ENCODE results near the gene DMRTC2.
A peak's percentile ranks its signal among the peaks of the same experiment; 100 is the strongest.

Gene DMRTC2

GRCh38 chr19:41853768-41854167, 8.9 kb downstream of the DMRTC2 start:
- no peak overlapping the region for H3K9ac ChIP-seq
- no peak overlapping the region for H3K27ac ChIP-seq
- H2AFZ ChIP-seq = no peak overlapping the region
- TF ChIP-seq, protein P1, sequence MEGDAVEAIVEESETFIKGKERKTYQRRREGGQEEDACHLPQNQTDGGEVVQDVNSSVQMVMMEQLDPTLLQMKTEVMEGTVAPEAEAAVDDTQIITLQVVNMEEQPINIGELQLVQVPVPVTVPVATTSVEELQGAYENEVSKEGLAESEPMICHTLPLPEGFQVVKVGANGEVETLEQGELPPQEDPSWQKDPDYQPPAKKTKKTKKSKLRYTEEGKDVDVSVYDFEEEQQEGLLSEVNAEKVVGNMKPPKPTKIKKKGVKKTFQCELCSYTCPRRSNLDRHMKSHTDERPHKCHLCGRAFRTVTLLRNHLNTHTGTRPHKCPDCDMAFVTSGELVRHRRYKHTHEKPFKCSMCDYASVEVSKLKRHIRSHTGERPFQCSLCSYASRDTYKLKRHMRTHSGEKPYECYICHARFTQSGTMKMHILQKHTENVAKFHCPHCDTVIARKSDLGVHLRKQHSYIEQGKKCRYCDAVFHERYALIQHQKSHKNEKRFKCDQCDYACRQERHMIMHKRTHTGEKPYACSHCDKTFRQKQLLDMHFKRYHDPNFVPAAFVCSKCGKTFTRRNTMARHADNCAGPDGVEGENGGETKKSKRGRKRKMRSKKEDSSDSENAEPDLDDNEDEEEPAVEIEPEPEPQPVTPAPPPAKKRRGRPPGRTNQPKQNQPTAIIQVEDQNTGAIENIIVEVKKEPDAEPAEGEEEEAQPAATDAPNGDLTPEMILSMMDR (IDR thresholded peaks at IDR 0.05) = no peak
- no peaks in the 10 kb centered on the region for H3K27me3 ChIP-seq (ENCODE audit: control insufficient read depth, insufficient read depth, low read length)
- H3K79me2 ChIP-seq = no peaks in the 10 kb centered on the region
- no peak overlapping the region for H3K4me2 ChIP-seq (ENCODE audit: low read length)
- H3K4me3 ChIP-seq (ENCODE audit: low read depth, low read length) = no peak overlapping the region
- no peaks in the 10 kb centered on the region for H3K4me1 ChIP-seq
- H3K36me3 ChIP-seq (ENCODE audit: control insufficient read depth, insufficient read depth, low read length) = no peaks in the 10 kb centered on the region
- no peaks in the 10 kb centered on the region for H3K9me3 ChIP-seq (ENCODE audit: control insufficient read depth, low read length)

GRCh38 chr19:41859213-41859617, 14.4 kb downstream of the DMRTC2 start:
- peaks cover 6% of the 10 kb centered on the region for H3K4me1 ChIP-seq
- no peaks in the 10 kb centered on the region for H3K36me3 ChIP-seq (ENCODE audit: control insufficient read depth, insufficient read depth, low read length)
- TF ChIP-seq, protein P1 (IDR thresholded peaks at IDR 0.05) = no peak
- H3K4me2 ChIP-seq (ENCODE audit: low read length) = peak overlapping the region; percentile 66
- no peaks in the 10 kb centered on the region for H3K9me3 ChIP-seq (ENCODE audit: control insufficient read depth, low read length)
- no peak overlapping the region for H3K9ac ChIP-seq
- peak overlapping the region; percentile 78 for H3K4me3 ChIP-seq (ENCODE audit: low read depth, low read length)
- H3K27ac ChIP-seq = peak overlapping the region; percentile 98
- H3K79me2 ChIP-seq = peaks cover 22% of the 10 kb centered on the region
- peak overlapping the region; percentile 87 for H2AFZ ChIP-seq
- H3K27me3 ChIP-seq (ENCODE audit: control insufficient read depth, insufficient read depth, low read length) = no peaks in the 10 kb centered on the region

DNA sequence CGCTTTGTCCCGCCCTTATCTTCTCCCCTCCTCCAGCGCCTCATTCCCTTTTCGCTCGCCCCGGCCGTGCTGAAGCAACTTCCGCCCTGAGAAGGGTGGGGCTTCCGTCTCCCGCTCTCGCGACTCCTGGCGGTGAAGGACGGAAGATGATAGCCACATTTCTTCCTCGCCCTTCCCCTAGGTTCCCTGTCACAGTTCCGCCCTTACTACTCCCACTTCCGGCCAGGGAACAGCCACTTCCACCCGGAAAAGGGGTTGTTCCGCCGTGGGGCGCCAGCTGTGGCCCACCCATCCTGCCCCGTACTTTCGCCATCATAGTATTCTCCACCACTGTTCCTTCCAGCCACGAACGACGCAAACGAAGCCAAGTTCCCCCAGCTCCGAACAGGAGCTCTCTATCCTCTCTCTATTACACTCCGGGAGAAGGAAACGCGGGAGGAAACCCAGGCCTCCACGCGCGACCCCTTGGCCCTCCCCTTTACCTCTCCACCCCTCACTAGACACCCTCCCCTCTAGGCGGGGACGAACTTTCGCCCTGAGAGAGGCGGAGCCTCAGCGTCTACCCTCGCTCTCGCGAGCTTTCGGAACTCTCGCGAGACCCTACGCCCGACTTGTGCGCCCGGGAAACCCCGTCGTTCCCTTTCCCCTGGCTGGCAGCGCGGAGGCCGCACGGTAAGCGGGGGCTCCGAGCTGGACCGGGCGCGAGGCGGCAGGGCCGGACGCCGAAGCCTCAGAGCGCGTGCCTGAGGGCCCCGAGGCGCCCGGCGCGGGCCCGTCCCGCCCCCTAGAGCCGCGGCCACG, 15.0 kb downstream of the DMRTC2 start, which contains the start of gene RPS19:
TSS of gene RPS19 (plus strand) at position 638 of the 801 bp plus-strand sequence. CDS start 520 bp downstream, outside the sequence.
- Histone ChIP-seq H2AFZ (peak within 1 kb of the TSS; percentile 87), H3K79me2 (peaks cover 27% of the 10 kb centered on the region), H3K27ac (peak within 1 kb of the TSS; percentile 98), H3K4me1 (peaks cover 6% of the 10 kb centered on the region), H3K36me3 (ENCODE audit: control insufficient read depth, insufficient read depth, low read length) (no peaks in the 10 kb centered on the region), H3K9me3 (ENCODE audit: control insufficient read depth, low read length) (no peaks in the 10 kb centered on the region), H3K27me3 (ENCODE audit: control insufficient read depth, insufficient read depth, low read length) (no peaks in the 10 kb centered on the region), H3K4me3 (ENCODE audit: low read depth, low read length) (peak within 1 kb of the TSS; percentile 78), H3K4me2 (ENCODE audit: low read length) (peak within 1 kb of the TSS; percentile 66), H3K9ac (peak within 1 kb of the TSS; percentile 31)
- TF ChIP-seq, protein P1 (IDR thresholded peaks at IDR 0.05) = peak; percentile 86

- Histone ChIP-seq H3K79me2 (peaks cover 31% of the 10 kb centered on the region), H3K4me3 (ENCODE audit: low read depth, low read length) (peak overlapping the region; percentile 78), H3K4me2 (ENCODE audit: low read length) (peak overlapping the region; percentile 61), H3K4me1 (peaks cover 6% of the 10 kb centered on the region), H3K9ac (peak overlapping the region; percentile 31), H2AFZ (peak overlapping the region; percentile 14), H3K9me3 (ENCODE audit: control insufficient read depth, low read length) (no peaks in the 10 kb centered on the region), H3K27ac (peak overlapping the region; percentile 98), H3K27me3 (ENCODE audit: control insufficient read depth, insufficient read depth, low read length) (no peaks in the 10 kb centered on the region), H3K36me3 (ENCODE audit: control insufficient read depth, insufficient read depth, low read length) (no peaks in the 10 kb centered on the region)
- TF ChIP-seq, protein P1 (IDR thresholded peaks at IDR 0.05) = no peak
Measured at GRCh38 chr19:41860419-41861115, 15.7 kb downstream of the DMRTC2 start.

All from parathyroid adenoma (tissue), 2 donors.